HG03571 (cell line): Measurements from ENCODE around the gene TRAK1.

Experiments
- ATAC-seq: cut with Tn5 transposase; IDR thresholded peaks from one replicate; pipeline ENCODE4 v1.9.1; 2021; ENCODE audit not compliant: unreplicated experiment

TRAK1 gene

GRCh38 chr3:42226470-42227425 lies 135.6 kb downstream of the TRAK1 start:
- ATAC-seq = no peak

GRCh38 chr3:42228796-42229195 lies 137.6 kb downstream of the TRAK1 start:
- no peak for ATAC-seq

- no peak for ATAC-seq
Measured at GRCh38 chr3:42229266-42229941, 138.2 kb downstream of the TRAK1 start.

GRCh38 chr3:42229942-42230688 lies 139.0 kb downstream of the TRAK1 start:
- no peak for ATAC-seq

GRCh38 chr3:42230860-42231259 lies 139.7 kb downstream of the TRAK1 start:
- no peak for ATAC-seq

GRCh38 chr3:42235532-42235931 lies 144.4 kb downstream of the TRAK1 start:
- ATAC-seq = no peak

GRCh38 chr3:42236611-42237010 lies 145.5 kb downstream of the TRAK1 start:
- no peak for ATAC-seq

- ATAC-seq = no peak
Measured at GRCh38 chr3:42246091-42246490, 154.9 kb downstream of the TRAK1 start.

- peak; percentile 66 for ATAC-seq
Measured at GRCh38 chr3:42247576-42248027, 156.4 kb downstream of the TRAK1 start.

GRCh38 chr3:42250761-42251160 lies 159.6 kb downstream of the TRAK1 start:
- ATAC-seq = no peak

GRCh38 chr3:42254566-42254965 lies 163.4 kb downstream of the TRAK1 start:
- no peak for ATAC-seq

- no peak for ATAC-seq
Measured at GRCh38 chr3:42256135-42256819, 165.1 kb downstream of the TRAK1 start.

- no peak for ATAC-seq
Measured at GRCh38 chr3:42257007-42257406, 165.8 kb downstream of the TRAK1 start.

GRCh38 chr3:42262525-42262924 lies 171.4 kb downstream of the TRAK1 start:
- ATAC-seq = no peak

- ATAC-seq = no peak
Measured at GRCh38 chr3:42263354-42264346, 172.5 kb downstream of the TRAK1 start.

- ATAC-seq = no peak
Measured at GRCh38 chr3:42264399-42265058, 173.4 kb downstream of the TRAK1 start.

- no peak for ATAC-seq
Measured at GRCh38 chr3:42265059-42265991, 174.2 kb downstream of the TRAK1 start.

GRCh38 chr3:42266085-42266484 lies 174.9 kb downstream of the TRAK1 start, which contains the start of gene CCK:
Gene CCK (minus strand): TSS chr3:42266185. CDS start chr3:42263630, 2,555 bp downstream.
- ATAC-seq = no peak
